Endothelial cell of umbilical vein (primary cell): ENCODE results near the gene ITPR2. TPM values are rescaled to one million over a fixed set of nuclear protein-coding genes. Genes with fewer than 3 reads are reported as not detected.

ENCODE experiments used
- BruUV-seq: library from RNA; stranded (reverse); fragments of 400-500 nt; replicated peaks from 2 replicates; lab custom pipeline; 2021; lab: Mats Ljungman, UMichigan
- CTCF ChIA-PET: fragments of 300-600, 350-600 bp; sonication (Branson Sonifier 250); formaldehyde crosslinking; loops from one replicate; lab custom pipeline; 2021; ENCODE audit warnings: antibody characterized with exemption, inconsistent platforms; lab: Charles Lee
- POLR2A ChIA-PET: fragments of 300-600, 350-600 bp; sonication (Branson Sonifier 250); formaldehyde crosslinking; loops from one replicate; lab custom pipeline; 2021; ENCODE audit warnings: antibody characterized with exemption, inconsistent platforms; lab: Charles Lee
- DNase-seq: peaks from one replicate; pipeline ENCODE4 v3.0.0-alpha.2; 2011; ENCODE audit warnings: low read depth, low spot score
- FAIRE-seq: peaks from 2 replicates; lab custom pipeline; 2011; peaks lifted over from hg19 to GRCh38; lab: Jason Lieb, UNC
- H2AFZ ChIP-seq: 2 replicates; pipeline ENCODE4 v1.6.0; 2012; ENCODE audit warnings: low read depth, low read length, control low read depth, inconsistent platforms
- H3K27ac ChIP-seq: 2 replicates; pipeline ENCODE4 v1.5.1; 2011; ENCODE audit warnings: low read depth, mild to moderate bottlenecking, control low read depth, low read length, moderate library complexity; ENCODE audit not compliant: insufficient read depth
- H3K27me3 ChIP-seq, 2 experiments: 2 replicates each; pipeline versions ENCODE4 v1.6.0 to v1.6.1; 2011; ENCODE audit warnings: low read length in 2 of 2, mixed read lengths in 1 of 2; ENCODE audit not compliant: control insufficient read depth in 2 of 2, insufficient read depth in 2 of 2
- H3K36me3 ChIP-seq, 2 experiments: 2 replicates in 1 of 2; 3 replicates in 1 of 2; pipeline ENCODE4 v1.5.1; 2011; ENCODE audit warnings: low read length in 2 of 2, mild to moderate bottlenecking in 1 of 2, moderate library complexity in 1 of 2; ENCODE audit not compliant: control insufficient read depth in 2 of 2, insufficient read depth in 2 of 2; ENCODE audit errors: extremely low read depth in 1 of 2
- H3K4me1 ChIP-seq: 3 replicates; pipeline ENCODE4 v1.5.1; 2011; ENCODE audit warnings: mild to moderate bottlenecking, low read length; ENCODE audit not compliant: control insufficient read depth, insufficient read depth; ENCODE audit errors: extremely low read depth
- H3K4me2 ChIP-seq: 2 replicates; pipeline ENCODE4 v1.6.1; 2011; ENCODE audit warnings: low read length, control low read depth, mixed read lengths; ENCODE audit not compliant: insufficient read depth
- H3K4me3 ChIP-seq, 3 experiments: fragments of 200-600 bp in 1 of 3; sonication (generic), shearing (Covaris generic) in 1 of 3; replicated peaks in 1 of 3; 2 replicates each; pipeline ENCODE4 v1.5.1; 2011 to 2016; ENCODE audit warnings: control low read depth in 3 of 3, low read length in 3 of 3, mild to moderate bottlenecking in 2 of 3, inconsistent platforms in 1 of 3, low read depth in 1 of 3, moderate library complexity in 1 of 3; ENCODE audit not compliant: insufficient read depth in 1 of 3
- H3K79me2 ChIP-seq: 2 replicates; pipeline ENCODE4 v1.6.0; 2012; ENCODE audit warnings: low read length, inconsistent platforms; ENCODE audit not compliant: control insufficient read depth, insufficient read depth
- H3K9ac ChIP-seq: replicated peaks from 2 replicates; pipeline ENCODE3; 2011; ENCODE audit warnings: low read length, control low read depth; ENCODE audit not compliant: insufficient read depth; ENCODE audit errors: extremely low read depth
- H3K9me1 ChIP-seq: replicated peaks from 3 replicates; pipeline ENCODE4 v1.6.0; 2011; ENCODE audit warnings: mild to moderate bottlenecking, low read length; ENCODE audit not compliant: control insufficient read depth, insufficient read depth; ENCODE audit errors: extremely low read depth
- H3K9me3 ChIP-seq: replicated peaks from 2 replicates; pipeline ENCODE4 v1.5.1; 2012; ENCODE audit warnings: low read length, inconsistent platforms; ENCODE audit not compliant: control insufficient read depth, insufficient read depth
- H4K20me1 ChIP-seq: replicated peaks from 2 replicates; pipeline ENCODE3; 2011; ENCODE audit warnings: mild to moderate bottlenecking, low read length; ENCODE audit not compliant: control insufficient read depth, insufficient read depth; ENCODE audit errors: extremely low read depth
- EZH2 ChIP-seq: IDR thresholded peaks from 2 replicates; pipeline ENCODE4 v1.6.1; 2012; ENCODE audit warnings: borderline replicate concordance, low read depth, mild to moderate bottlenecking, moderate library complexity, low read length, inconsistent platforms; ENCODE audit not compliant: severe bottlenecking
- FOS ChIP-seq: IDR thresholded peaks from 2 replicates; pipeline ENCODE4 v1.6.1; 2011; ENCODE audit warnings: mild to moderate bottlenecking, low read length, moderate library complexity, borderline replicate concordance; ENCODE audit not compliant: insufficient read depth
- GATA2 ChIP-seq: IDR thresholded peaks from 2 replicates; pipeline ENCODE4 v1.7.0; 2011; ENCODE audit warnings: low read depth, mild to moderate bottlenecking, moderate library complexity, mixed read lengths, low read length; ENCODE audit not compliant: insufficient read length, insufficient read depth
- JUN ChIP-seq: IDR thresholded peaks from 2 replicates; pipeline ENCODE4 v1.6.1; 2011; ENCODE audit warnings: borderline replicate concordance, low read depth; ENCODE audit not compliant: insufficient read length, insufficient read depth
- MAX ChIP-seq: IDR thresholded peaks from 2 replicates; pipeline ENCODE4 v1.6.1; 2011; ENCODE audit not compliant: insufficient read depth, insufficient read length
- MYC ChIP-seq: IDR thresholded peaks from one replicate; pipeline ENCODE4 v1.6.1; 2011; ENCODE audit warnings: mild to moderate bottlenecking, low read depth, low read length
- POLR2A ChIP-seq: IDR thresholded peaks from 2 replicates; pipeline ENCODE4 v1.6.1; 2012; ENCODE audit warnings: low read depth, mild to moderate bottlenecking, control low read depth, low read length
- POLR2AphosphoS5 ChIP-seq: IDR thresholded peaks from 2 replicates; pipeline ENCODE4 v1.6.1; 2012; ENCODE audit warnings: low read depth, mild to moderate bottlenecking, control low read depth, low read length, moderate library complexity; ENCODE audit not compliant: insufficient read depth
- dilution Hi-C: fragments of 300-500 bp; cut with MboI; formaldehyde crosslinking; loops from one replicate; pipeline ENCODE4 v1.15.0; 2019; ENCODE audit warnings: low sequenced_read_pairs; ENCODE audit not compliant: extremely low pct_ligation_motif_present
- intact Hi-C: fragments of 100-400 bp; cut with micrococcal nuclease; formaldehyde crosslinking; loops from one replicate; pipeline ENCODE4 v1.10.0; 2022
- polyA plus RNA-seq, 4 experiments: library from polyadenylated mRNA; depleted of rRNA in 3 of 4; stranded (reverse) in 3 of 4; unstranded in 1 of 4; fragments of >200 nt; gene quantifications; 2 replicates each; pipeline versions ENCODE4 v1.2.1 to v1.2.3, GENCODE V29; 2011 to 2012; ENCODE audit warnings: missing spikeins in 1 of 4
- total RNA-seq: library from RNA; stranded (reverse); gene quantifications from 2 replicates; pipeline ENCODE4 v1.2.3, GENCODE V29; 2021
- TF ChIP-seq, protein P1 (sequence below), 2 donors: IDR thresholded peaks; 1 replicate in 1 of 2; 2 replicates in 1 of 2; pipeline ENCODE4 v1.5.1; 2011; ENCODE audit warnings: low read length in 2 of 2, mild to moderate bottlenecking in 2 of 2, moderate library complexity in 2 of 2, control low read depth in 1 of 2, inconsistent platforms in 1 of 2, low read depth in 1 of 2; ENCODE audit not compliant: insufficient read depth in 1 of 2; ENCODE audit errors: extremely low read depth in 1 of 2

ITPR2 gene
- total and polyA plus RNA-seq, 2 donors (not counting 3 experiments of a cell fraction or from before 2014, with no cell fraction given): 16.2 to 86.8 TPM

DNA sequence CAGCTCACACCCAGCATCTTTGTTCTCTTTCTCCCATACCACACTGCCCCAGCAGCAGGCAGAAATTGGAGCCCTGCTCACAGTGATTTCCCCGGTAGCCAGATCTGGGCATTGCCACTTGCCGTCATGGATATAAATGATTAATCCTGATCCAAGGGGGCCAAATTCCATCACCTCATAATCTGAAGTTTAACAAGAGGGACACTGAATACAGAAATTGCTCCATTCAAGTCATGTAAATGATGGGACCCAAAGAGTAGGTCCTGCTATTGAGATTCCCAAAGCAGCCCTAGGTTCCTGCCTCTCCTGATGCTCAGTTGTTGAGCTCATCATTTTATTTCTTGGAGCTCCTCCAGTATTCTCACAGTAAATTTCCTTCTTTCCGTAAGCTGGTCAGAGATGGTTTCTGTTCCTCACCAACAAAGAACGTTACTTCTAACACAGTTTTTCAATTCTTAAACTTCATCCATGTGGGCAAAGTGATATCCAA is 11.7 kb downstream of the ITPR2 start:
- no peak for TF ChIP-seq JUN
- no peak for TF ChIP-seq EZH2
- TF ChIP-seq FOS: no peak
- TF ChIP-seq GATA2: no peak
- no peak for TF ChIP-seq MYC
- TF ChIP-seq MAX: no peak
- TF ChIP-seq, protein P1, sequence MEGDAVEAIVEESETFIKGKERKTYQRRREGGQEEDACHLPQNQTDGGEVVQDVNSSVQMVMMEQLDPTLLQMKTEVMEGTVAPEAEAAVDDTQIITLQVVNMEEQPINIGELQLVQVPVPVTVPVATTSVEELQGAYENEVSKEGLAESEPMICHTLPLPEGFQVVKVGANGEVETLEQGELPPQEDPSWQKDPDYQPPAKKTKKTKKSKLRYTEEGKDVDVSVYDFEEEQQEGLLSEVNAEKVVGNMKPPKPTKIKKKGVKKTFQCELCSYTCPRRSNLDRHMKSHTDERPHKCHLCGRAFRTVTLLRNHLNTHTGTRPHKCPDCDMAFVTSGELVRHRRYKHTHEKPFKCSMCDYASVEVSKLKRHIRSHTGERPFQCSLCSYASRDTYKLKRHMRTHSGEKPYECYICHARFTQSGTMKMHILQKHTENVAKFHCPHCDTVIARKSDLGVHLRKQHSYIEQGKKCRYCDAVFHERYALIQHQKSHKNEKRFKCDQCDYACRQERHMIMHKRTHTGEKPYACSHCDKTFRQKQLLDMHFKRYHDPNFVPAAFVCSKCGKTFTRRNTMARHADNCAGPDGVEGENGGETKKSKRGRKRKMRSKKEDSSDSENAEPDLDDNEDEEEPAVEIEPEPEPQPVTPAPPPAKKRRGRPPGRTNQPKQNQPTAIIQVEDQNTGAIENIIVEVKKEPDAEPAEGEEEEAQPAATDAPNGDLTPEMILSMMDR (IDR thresholded peaks at IDR 0.05; ENCODE audit: extremely low read depth in 1 of 2, insufficient read depth in 1 of 2, low read depth in 1 of 2, low read length in 2 of 2): no peak
- TF ChIP-seq POLR2A: no peak
- TF ChIP-seq POLR2AphosphoS5: no peak
- POLR2A ChIA-PET: interaction anchor here (0.6 to 1.3 kb wide), 2 partner anchors 11 to 90 kb away, joined by 3 to 11 read pairs; partner anchors contain the start of gene ITPR2

More for the DNA sequence above, 11.7 kb downstream of the ITPR2 start:
- CTCF ChIA-PET: interaction anchor here (0.8 to 3.4 kb wide), 12 partner anchors 8 to 195 kb away, joined by 3 to 29 read pairs (median 4); partner anchors contain the start of gene ITPR2
- Histone ChIP-seq H3K4me2 (peak overlapping the region; percentile 95), H3K79me2 (peaks cover 60% of the 10 kb centered on the region), H3K9me3 (no peaks in the 10 kb centered on the region), H3K9ac (peak overlapping the region; percentile 75), H4K20me1 (peaks cover 2% of the 10 kb centered on the region), H3K36me3 (no peaks in the 10 kb centered on the region), H3K27ac (peak overlapping the region; percentile 75), H3K4me1 (peaks cover 28% of the 10 kb centered on the region), H2AFZ (no peak overlapping the region), H3K4me3 (peak overlapping the region in 2 of 3 experiments; percentile 19 to 47), H3K9me1 (no peaks in the 10 kb centered on the region), H3K27me3 (no peaks in the 10 kb centered on the region)
- peak; percentile 69 for DNase-seq
- intact Hi-C loops: no loop called here
- dilution Hi-C loops: no loop called here
- BruUV-seq: no TSS peak
- FAIRE-seq: no peak
